ENCODE results near the gene STAB2.

The STAB2 gene

DNA sequence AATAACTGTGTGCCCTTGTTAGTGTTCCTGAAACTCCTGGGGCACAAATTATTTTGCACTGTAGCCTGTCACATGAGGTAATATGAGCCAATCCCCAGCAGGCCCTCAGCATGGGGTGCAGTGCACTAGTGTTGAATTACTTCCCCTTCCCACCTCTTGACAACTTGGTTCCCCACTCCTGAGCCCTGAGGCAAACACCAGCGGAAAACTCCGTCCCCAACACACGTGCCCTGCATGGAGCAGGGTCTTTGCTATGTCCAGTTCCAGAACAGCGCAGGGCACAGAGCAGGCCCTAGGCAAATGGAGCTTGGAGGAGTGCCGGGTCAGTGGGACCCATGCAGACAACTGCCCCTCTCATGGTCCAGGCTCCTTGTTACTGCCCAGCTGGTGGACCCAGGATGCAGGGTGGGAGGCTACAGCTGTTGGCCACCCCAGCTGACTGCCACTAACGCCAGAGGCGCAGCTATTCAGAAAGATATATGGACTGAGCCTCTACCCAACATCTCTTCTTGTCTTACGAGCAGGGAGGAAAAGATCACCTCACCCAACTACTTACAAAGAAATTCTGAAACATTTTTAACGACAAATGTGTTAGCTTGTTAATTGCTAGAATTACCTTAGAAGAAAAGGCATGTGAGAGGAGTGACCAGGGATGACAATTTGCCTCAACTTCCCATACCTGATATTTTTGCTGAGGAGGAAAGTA, 182.3 kb downstream of the STAB2 start:
- Histone ChIP-seq H3K9ac (ENCODE audit: low read length) (no peak overlapping the region), H3K36me3 (replicated peaks; ENCODE audit: insufficient read depth, low read length) (no peaks in the 10 kb centered on the region), H3K9me2 (replicated peaks; ENCODE audit: insufficient read depth, low read length) (no peaks in the 10 kb centered on the region), H2AFZ (ENCODE audit: low read length) (no peak overlapping the region), H3K4me2 (ENCODE audit: low read depth, low read length) (no peak overlapping the region), H3K27me3 (replicated peaks; ENCODE audit: insufficient read depth, low read length) (no peaks in the 10 kb centered on the region), H3K4me3 (ENCODE audit: low read length) (no peak overlapping the region), H3K4me1 (ENCODE audit: low read length) (no peaks in the 10 kb centered on the region), H3K79me2 (ENCODE audit: low read length) (no peaks in the 10 kb centered on the region), H3K27ac (ENCODE audit: low read length) (no peak overlapping the region), H4K20me1 (ENCODE audit: insufficient read depth, low read length) (no peaks in the 10 kb centered on the region), H3F3A (ENCODE audit: insufficient read depth, low read length) (no peaks in the 10 kb centered on the region), H3K9me3 (replicated peaks; ENCODE audit: insufficient read depth, low read length) (no peaks in the 10 kb centered on the region)
- no peak for TF ChIP-seq EZH2phosphoT487 (IDR thresholded peaks at IDR 0.05; ENCODE audit: low read length)
- TF ChIP-seq CTCF (IDR thresholded peaks at IDR 0.05; ENCODE audit: low read length) = no peak
- TF ChIP-seq EZH2 (optimal IDR thresholded peaks at IDR 0.05; ENCODE audit: low read depth, low read length) = no peak
- no peak for DNase-seq

- no peaks in the 10 kb centered on the region; the same call in 1 of the 2 replicates for H3K36me3 ChIP-seq (replicated peaks; ENCODE audit: insufficient read depth, low read length)
- H3K9me2 ChIP-seq (replicated peaks; ENCODE audit: insufficient read depth, low read length) = no peaks in the 10 kb centered on the region
- no peak for TF ChIP-seq EZH2 (optimal IDR thresholded peaks at IDR 0.05; ENCODE audit: low read depth, low read length)
- peak; percentile 17 for TF ChIP-seq CTCF (IDR thresholded peaks at IDR 0.05; ENCODE audit: low read length)
- TF ChIP-seq EZH2phosphoT487 (IDR thresholded peaks at IDR 0.05; ENCODE audit: low read length) = no peak
- no peak overlapping the region for H3K27ac ChIP-seq (ENCODE audit: low read length)
- H3K9me3 ChIP-seq (replicated peaks; ENCODE audit: insufficient read depth, low read length) = no peaks in the 10 kb centered on the region
- H3K4me1 ChIP-seq (ENCODE audit: low read length) = no peaks in the 10 kb centered on the region
- H3K4me3 ChIP-seq (ENCODE audit: low read length) = no peak overlapping the region
- no peaks in the 10 kb centered on the region for H3K27me3 ChIP-seq (replicated peaks; ENCODE audit: insufficient read depth, low read length)
- H2AFZ ChIP-seq (ENCODE audit: low read length) = no peak overlapping the region
- no peak overlapping the region for H3K9ac ChIP-seq (ENCODE audit: low read length)
- no peak overlapping the region for H3K4me2 ChIP-seq (ENCODE audit: low read depth, low read length)
- no peaks in the 10 kb centered on the region for H3F3A ChIP-seq (ENCODE audit: insufficient read depth, low read length)
- no peaks in the 10 kb centered on the region for H4K20me1 ChIP-seq (ENCODE audit: insufficient read depth, low read length)
- H3K79me2 ChIP-seq (ENCODE audit: low read length) = no peaks in the 10 kb centered on the region
- DNase-seq = no peak
Observed at GRCh38 chr12:103771466-103771865, 184.4 kb downstream of the STAB2 start.

- Histone ChIP-seq H3F3A (ENCODE audit: insufficient read depth, low read length) (no peaks in the 10 kb centered on the region), H3K4me2 (ENCODE audit: low read depth, low read length) (no peak overlapping the region), H3K27me3 (replicated peaks; ENCODE audit: insufficient read depth, low read length) (no peaks in the 10 kb centered on the region), H3K9me2 (replicated peaks; ENCODE audit: insufficient read depth, low read length) (no peaks in the 10 kb centered on the region), H3K4me1 (ENCODE audit: low read length) (no peaks in the 10 kb centered on the region), H2AFZ (ENCODE audit: low read length) (no peak overlapping the region), H4K20me1 (ENCODE audit: insufficient read depth, low read length) (no peaks in the 10 kb centered on the region), H3K9ac (ENCODE audit: low read length) (no peak overlapping the region), H3K36me3 (replicated peaks; ENCODE audit: insufficient read depth, low read length) (no peaks in the 10 kb centered on the region; the same call in none of the 2 replicates), H3K9me3 (replicated peaks; ENCODE audit: insufficient read depth, low read length) (no peaks in the 10 kb centered on the region), H3K79me2 (ENCODE audit: low read length) (no peaks in the 10 kb centered on the region), H3K27ac (ENCODE audit: low read length) (no peak overlapping the region), H3K4me3 (ENCODE audit: low read length) (no peak overlapping the region)
- TF ChIP-seq EZH2 (optimal IDR thresholded peaks at IDR 0.05; ENCODE audit: low read depth, low read length) (no peak), CTCF (IDR thresholded peaks at IDR 0.05; ENCODE audit: low read length) (no peak), EZH2phosphoT487 (IDR thresholded peaks at IDR 0.05; ENCODE audit: low read length) (no peak)
- DNase-seq = no peak
Observed at GRCh38 chr12:103772367-103773108, 185.5 kb downstream of the STAB2 start.
